Measurements from ENCODE around the gene PLXNB3. TPM values are rescaled to one million over a fixed set of nuclear protein-coding genes. Genes with fewer than 3 reads are reported as not detected.
"Not testable (repeated sequence)": the region's sequence is repeated elsewhere in the genome, so short reads cannot be mapped to it uniquely, and the experiment has no call there.

PLXNB3 gene
- total RNA-seq, 1 experiment from 2014 or later = 41.4 TPM

DNA sequence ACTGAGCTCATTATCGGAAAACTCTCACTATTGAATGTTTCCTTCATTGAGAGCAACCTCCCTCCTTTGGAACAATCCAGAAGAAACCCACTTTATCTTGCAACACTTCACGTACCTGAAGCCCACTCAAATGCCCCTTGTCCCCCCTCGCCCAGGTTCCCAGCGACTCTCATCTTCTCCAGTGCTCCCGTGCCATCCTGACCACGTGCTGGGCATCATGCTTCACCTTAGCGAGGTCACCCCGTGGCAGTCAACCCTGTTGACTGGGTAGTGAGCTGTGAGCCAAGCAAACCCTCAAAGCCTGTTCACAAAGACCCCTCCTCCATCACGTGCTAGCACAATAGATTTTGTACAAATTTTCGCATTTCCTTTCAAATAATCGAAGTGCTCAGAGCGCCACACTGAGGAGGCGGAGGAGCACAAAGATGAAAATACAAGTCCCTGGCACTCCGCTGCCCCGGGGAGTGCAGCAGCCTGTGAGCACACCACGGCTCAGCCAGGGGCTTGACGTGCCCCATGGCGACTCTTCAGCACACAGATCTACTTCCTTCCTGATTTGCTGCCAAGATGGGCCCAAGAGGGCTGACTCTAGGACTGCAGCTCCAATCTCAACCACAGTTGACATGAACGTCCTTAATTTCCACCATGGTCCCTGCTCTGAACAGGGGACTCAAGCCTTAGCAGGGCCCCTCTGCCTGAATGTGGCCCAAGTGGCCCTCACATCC is 50.7 kb downstream of the PLXNB3 start:
- no peaks in the 10 kb centered on the region for H3K79me2 ChIP-seq (ENCODE audit: low read depth)
- H3K4me2 ChIP-seq = no peak overlapping the region
- ChIA-PET POLR2A (ENCODE audit: unreplicated experiment) (no interaction called here), CTCF (no interaction called here)
- no peaks in the 10 kb centered on the region for H3K36me3 ChIP-seq (ENCODE audit: low read depth)
- H3K9me3 ChIP-seq (ENCODE audit: insufficient read depth, low read depth) = no peaks in the 10 kb centered on the region
- peaks cover 67% of the 10 kb centered on the region for H3K27me3 ChIP-seq (ENCODE audit: insufficient read depth, low read depth)
- H3K27ac ChIP-seq = no peak overlapping the region
- H3F3A ChIP-seq (ENCODE audit: insufficient read depth, low read depth) = no peaks in the 10 kb centered on the region
- TF ChIP-seq EZH2 (IDR thresholded peaks at IDR 0.05; ENCODE audit: low read depth) (no peak), CTCF (conservative IDR thresholded peaks at IDR 0.05) (no peak)
- H3K4me1 ChIP-seq (replicated peaks; ENCODE audit: insufficient read depth) = no peaks in the 10 kb centered on the region
- intact Hi-C loops (cut with micrococcal nuclease; ENCODE audit: unreplicated experiment) = no loop called here
- no peaks in the 10 kb centered on the region for H3K9me2 ChIP-seq (ENCODE audit: insufficient read depth)
- H4K20me1 ChIP-seq (ENCODE audit: insufficient read depth) = no peaks in the 10 kb centered on the region
- DNase-seq = no peak
- no peak overlapping the region for H2AFZ ChIP-seq
- no peak overlapping the region for H3K4me3 ChIP-seq
- no TSS peak for BruUV-seq (replicated peaks)

DNA sequence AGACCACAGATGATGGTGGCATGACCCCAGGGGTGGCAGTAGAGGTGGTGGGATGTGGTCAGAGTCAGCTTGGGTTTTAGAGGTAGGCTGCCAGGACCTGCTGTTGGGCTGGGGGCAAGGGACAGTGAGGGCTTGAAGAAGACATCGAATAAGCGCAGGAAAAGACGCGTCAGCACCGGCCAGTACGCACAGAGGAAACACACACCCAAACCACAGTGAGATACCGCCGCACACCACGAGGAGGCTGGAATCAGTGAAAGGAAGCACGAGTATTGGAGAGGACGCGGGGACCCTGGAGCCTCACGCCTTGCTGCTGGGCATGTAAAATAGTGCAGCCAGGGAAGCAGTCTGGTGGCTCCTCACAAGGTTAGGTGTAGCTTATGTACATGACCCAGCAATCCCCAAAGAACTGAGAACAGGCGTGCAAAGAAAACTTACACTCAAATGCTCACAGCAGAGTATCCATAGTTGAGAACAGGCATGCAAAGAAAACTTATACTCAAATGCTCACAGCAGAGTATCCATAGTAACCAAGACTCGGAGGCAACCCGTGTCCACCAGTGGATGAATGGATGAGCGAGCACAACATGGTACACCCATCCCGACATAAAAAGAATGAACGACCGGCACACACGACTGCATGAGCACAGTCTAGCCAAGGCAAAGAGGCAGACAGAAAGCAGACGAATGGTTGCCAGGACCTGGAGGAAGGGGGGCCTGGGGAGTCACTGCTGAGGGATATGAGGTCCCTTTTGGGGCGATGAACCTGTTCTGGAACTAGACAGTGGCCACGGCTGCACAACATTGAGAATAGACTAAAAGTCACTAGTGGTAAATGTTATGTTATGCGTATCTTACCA is 53.0 kb downstream of the PLXNB3 start:
- Histone ChIP-seq H2AFZ (no peak overlapping the region), H3K4me3 (no peak overlapping the region), H3K27me3 (ENCODE audit: insufficient read depth, low read depth) (peaks cover 59% of the 10 kb centered on the region), H4K20me1 (ENCODE audit: insufficient read depth) (no peaks in the 10 kb centered on the region), H3K36me3 (ENCODE audit: low read depth) (no peaks in the 10 kb centered on the region), H3K9me2 (ENCODE audit: insufficient read depth) (no peaks in the 10 kb centered on the region), H3K4me1 (replicated peaks; ENCODE audit: insufficient read depth) (no peaks in the 10 kb centered on the region), H3F3A (ENCODE audit: insufficient read depth, low read depth) (no peaks in the 10 kb centered on the region), H3K9me3 (ENCODE audit: insufficient read depth, low read depth) (no peaks in the 10 kb centered on the region), H3K79me2 (ENCODE audit: low read depth) (no peaks in the 10 kb centered on the region), H3K4me2 (no peak overlapping the region), H3K27ac (no peak overlapping the region)
- no TSS peak for BruUV-seq (replicated peaks)
- ChIA-PET POLR2A (ENCODE audit: unreplicated experiment) (no interaction called here), CTCF (interaction anchor here (0.9 kb wide), 1 partner anchor 150 kb away, joined by 3 read pairs; no protein-coding TSS in a partner anchor)
- TF ChIP-seq CTCF (conservative IDR thresholded peaks at IDR 0.05) (no peak), EZH2 (IDR thresholded peaks at IDR 0.05; ENCODE audit: low read depth) (no peak)
- intact Hi-C loops (cut with micrococcal nuclease; ENCODE audit: unreplicated experiment) = no loop called here
- no peak for DNase-seq

DNA sequence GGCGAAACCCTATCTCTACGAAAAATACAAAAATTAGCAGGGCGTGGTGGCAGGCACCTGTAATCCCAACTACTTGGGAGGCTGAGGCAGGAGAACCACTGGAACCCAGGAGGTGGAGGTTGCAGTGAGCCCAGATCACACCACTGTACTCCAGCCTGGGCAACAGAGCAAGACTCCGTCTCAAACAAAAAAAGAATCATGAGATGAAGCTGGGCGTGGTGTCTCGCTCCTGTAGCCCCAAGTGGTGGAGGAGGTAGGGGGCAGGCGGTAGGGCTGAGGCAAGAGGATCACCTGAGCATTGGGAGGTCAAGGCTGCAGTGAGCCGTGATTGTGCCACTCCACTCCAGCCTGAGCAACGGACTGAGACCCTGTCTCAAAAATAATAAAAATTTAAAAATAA is 54.0 kb downstream of the PLXNB3 start:
- H3K4me2 ChIP-seq; H3K4me3 ChIP-seq; H3K9me2 ChIP-seq (ENCODE audit: insufficient read depth); POLR2A ChIA-PET (ENCODE audit: unreplicated experiment); H3K27ac ChIP-seq; H3K4me1 ChIP-seq (replicated peaks; ENCODE audit: insufficient read depth); H3F3A ChIP-seq (ENCODE audit: insufficient read depth, low read depth); intact Hi-C loops (cut with micrococcal nuclease; ENCODE audit: unreplicated experiment); H3K9me3 ChIP-seq (ENCODE audit: insufficient read depth, low read depth); DNase-seq; H2AFZ ChIP-seq; H3K79me2 ChIP-seq (ENCODE audit: low read depth); H4K20me1 ChIP-seq (ENCODE audit: insufficient read depth); H3K36me3 ChIP-seq (ENCODE audit: low read depth); BruUV-seq (replicated peaks): not testable (repeated sequence)
- CTCF ChIA-PET = interaction anchor here (0.6 kb wide), 1 partner anchor 16 kb away, joined by 3 read pairs; no protein-coding TSS in a partner anchor
- peaks cover 57% of the 10 kb centered on the region for H3K27me3 ChIP-seq (ENCODE audit: insufficient read depth, low read depth)
